Measurements from ENCODE around the gene KRT86.
"Not testable (repeated sequence)": the region's sequence is repeated elsewhere in the genome, so short reads cannot be mapped to it uniquely, and the experiment has no call there.

DNA sequence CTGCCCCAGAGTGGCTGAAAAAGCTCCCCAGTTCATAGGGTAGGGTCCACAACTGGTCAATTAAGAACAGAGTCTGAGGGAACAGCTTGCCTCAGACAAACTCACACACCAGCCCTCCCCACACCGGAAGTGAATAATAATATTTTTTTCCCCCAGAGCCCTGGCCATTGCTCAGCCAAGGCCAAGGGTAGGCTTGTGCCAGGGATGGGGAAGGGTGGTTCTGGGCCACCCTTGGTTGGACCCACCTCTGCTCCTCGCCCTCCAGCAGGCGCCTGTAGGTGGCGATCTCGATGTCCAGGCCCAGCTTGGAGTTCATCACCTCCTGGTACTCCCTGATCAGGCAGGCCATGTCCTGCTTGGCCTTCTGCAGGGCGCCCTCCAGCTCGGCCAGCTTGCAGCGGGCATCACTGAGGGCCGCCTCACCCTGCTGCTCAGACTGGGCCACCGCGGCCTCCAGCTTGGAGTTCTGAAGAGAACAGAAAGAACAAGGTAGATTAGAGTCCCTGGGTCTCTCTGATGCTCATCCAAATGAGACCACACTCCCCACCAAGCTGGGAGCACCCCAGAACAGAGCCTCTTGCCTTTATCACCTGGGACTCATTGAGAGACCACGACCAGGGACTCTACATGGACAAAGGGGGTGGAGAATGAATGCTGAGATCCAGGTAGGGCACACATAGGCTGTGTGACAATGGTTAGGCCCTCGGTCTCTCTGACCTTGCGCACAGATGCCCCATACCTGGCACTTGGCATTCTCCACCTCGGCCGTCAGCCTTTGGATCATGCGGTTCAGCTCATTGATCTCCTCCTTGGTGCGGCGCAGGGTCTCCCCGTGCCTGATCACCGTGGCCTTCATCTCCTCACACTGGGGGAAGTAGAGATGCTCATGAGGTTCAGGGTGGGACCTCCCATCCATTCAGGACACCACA lies 12.7 kb downstream of the KRT86 start:
- TF ChIP-seq, protein P1, sequence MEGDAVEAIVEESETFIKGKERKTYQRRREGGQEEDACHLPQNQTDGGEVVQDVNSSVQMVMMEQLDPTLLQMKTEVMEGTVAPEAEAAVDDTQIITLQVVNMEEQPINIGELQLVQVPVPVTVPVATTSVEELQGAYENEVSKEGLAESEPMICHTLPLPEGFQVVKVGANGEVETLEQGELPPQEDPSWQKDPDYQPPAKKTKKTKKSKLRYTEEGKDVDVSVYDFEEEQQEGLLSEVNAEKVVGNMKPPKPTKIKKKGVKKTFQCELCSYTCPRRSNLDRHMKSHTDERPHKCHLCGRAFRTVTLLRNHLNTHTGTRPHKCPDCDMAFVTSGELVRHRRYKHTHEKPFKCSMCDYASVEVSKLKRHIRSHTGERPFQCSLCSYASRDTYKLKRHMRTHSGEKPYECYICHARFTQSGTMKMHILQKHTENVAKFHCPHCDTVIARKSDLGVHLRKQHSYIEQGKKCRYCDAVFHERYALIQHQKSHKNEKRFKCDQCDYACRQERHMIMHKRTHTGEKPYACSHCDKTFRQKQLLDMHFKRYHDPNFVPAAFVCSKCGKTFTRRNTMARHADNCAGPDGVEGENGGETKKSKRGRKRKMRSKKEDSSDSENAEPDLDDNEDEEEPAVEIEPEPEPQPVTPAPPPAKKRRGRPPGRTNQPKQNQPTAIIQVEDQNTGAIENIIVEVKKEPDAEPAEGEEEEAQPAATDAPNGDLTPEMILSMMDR (IDR thresholded peaks at IDR 0.05) = peak; percentile 35; the same call in 2 of the 3 replicates
- TF ChIP-seq, protein P2, sequence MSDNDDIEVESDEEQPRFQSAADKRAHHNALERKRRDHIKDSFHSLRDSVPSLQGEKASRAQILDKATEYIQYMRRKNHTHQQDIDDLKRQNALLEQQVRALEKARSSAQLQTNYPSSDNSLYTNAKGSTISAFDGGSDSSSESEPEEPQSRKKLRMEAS (IDR thresholded peaks at IDR 0.05) = not testable (repeated sequence)
- TF ChIP-seq, protein P3, sequence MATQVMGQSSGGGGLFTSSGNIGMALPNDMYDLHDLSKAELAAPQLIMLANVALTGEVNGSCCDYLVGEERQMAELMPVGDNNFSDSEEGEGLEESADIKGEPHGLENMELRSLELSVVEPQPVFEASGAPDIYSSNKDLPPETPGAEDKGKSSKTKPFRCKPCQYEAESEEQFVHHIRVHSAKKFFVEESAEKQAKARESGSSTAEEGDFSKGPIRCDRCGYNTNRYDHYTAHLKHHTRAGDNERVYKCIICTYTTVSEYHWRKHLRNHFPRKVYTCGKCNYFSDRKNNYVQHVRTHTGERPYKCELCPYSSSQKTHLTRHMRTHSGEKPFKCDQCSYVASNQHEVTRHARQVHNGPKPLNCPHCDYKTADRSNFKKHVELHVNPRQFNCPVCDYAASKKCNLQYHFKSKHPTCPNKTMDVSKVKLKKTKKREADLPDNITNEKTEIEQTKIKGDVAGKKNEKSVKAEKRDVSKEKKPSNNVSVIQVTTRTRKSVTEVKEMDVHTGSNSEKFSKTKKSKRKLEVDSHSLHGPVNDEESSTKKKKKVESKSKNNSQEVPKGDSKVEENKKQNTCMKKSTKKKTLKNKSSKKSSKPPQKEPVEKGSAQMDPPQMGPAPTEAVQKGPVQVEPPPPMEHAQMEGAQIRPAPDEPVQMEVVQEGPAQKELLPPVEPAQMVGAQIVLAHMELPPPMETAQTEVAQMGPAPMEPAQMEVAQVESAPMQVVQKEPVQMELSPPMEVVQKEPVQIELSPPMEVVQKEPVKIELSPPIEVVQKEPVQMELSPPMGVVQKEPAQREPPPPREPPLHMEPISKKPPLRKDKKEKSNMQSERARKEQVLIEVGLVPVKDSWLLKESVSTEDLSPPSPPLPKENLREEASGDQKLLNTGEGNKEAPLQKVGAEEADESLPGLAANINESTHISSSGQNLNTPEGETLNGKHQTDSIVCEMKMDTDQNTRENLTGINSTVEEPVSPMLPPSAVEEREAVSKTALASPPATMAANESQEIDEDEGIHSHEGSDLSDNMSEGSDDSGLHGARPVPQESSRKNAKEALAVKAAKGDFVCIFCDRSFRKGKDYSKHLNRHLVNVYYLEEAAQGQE (IDR thresholded peaks at IDR 0.05) = not testable (repeated sequence)
- TF ChIP-seq RAD21 (conservative IDR thresholded peaks at IDR 0.05 in 1 of 2, IDR thresholded peaks at IDR 0.05 in 1 of 2) (peak in 1 of 2 experiments; percentile 3; a peak in 1 of 5 replicates), POLR2A (IDR thresholded peaks at IDR 0.05; ENCODE audit: low read length) (peak; percentile 16; the same call in 1 of the 2 replicates)
- TF ChIP-seq EP300 (IDR thresholded peaks at IDR 0.05); ESRRA (IDR thresholded peaks at IDR 0.05; ENCODE audit: borderline replicate concordance, low read length); PHF8 (IDR thresholded peaks at IDR 0.05; ENCODE audit: borderline replicate concordance, low read depth); KDM1A (IDR thresholded peaks at IDR 0.05; ENCODE audit: low read depth); RFX5 (IDR thresholded peaks at IDR 0.05); NPAS2 (CRISPR knock-in tag; IDR thresholded peaks at IDR 0.05; ENCODE audit: borderline replicate concordance): not testable (repeated sequence)
- TF ChIP-seq, protein P4, sequence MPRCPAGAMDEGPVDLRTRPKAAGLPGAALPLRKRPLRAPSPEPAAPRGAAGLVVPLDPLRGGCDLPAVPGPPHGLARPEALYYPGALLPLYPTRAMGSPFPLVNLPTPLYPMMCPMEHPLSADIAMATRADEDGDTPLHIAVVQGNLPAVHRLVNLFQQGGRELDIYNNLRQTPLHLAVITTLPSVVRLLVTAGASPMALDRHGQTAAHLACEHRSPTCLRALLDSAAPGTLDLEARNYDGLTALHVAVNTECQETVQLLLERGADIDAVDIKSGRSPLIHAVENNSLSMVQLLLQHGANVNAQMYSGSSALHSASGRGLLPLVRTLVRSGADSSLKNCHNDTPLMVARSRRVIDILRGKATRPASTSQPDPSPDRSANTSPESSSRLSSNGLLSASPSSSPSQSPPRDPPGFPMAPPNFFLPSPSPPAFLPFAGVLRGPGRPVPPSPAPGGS (IDR thresholded peaks at IDR 0.05) = not testable (repeated sequence)
